Muscle layer of colon (tissue), 2 donors: ENCODE results near the gene CIRBP.

Source experiments
- H3K27ac ChIP-seq: one replicate; pipeline ENCODE4 v1.7.0; 2013; ENCODE audit warnings: low read depth, mild to moderate bottlenecking, low read length, moderate library complexity
- H3K27me3 ChIP-seq, 2 donors: one replicate each; pipeline ENCODE4 v1.7.0; 2013; ENCODE audit warnings: low read length in 2 of 2, mild to moderate bottlenecking in 2 of 2; ENCODE audit not compliant: insufficient read depth in 2 of 2, control insufficient read depth in 1 of 2
- H3K36me3 ChIP-seq: one replicate; pipeline ENCODE4 v1.7.0; 2013; ENCODE audit warnings: mild to moderate bottlenecking, low read length; ENCODE audit not compliant: insufficient read depth
- H3K4me1 ChIP-seq: one replicate; pipeline ENCODE4 v1.7.0; 2013; ENCODE audit warnings: mild to moderate bottlenecking, low read length; ENCODE audit not compliant: insufficient read depth
- H3K4me3 ChIP-seq, 2 donors: one replicate each; pipeline ENCODE4 v1.7.0; 2013; ENCODE audit warnings: low read length in 2 of 2, low read depth in 1 of 2, mild to moderate bottlenecking in 1 of 2, moderate library complexity in 1 of 2
- H3K9ac ChIP-seq: one replicate; pipeline ENCODE4 v1.7.0; 2013; ENCODE audit warnings: low read length
- H3K9me3 ChIP-seq: one replicate; pipeline ENCODE4 v1.7.0; 2013; ENCODE audit warnings: mild to moderate bottlenecking, low read length
- donor health status: abdominal sarcoma.
- donor health status: Adenocarcinoma of cecum.

CIRBP gene

DNA sequence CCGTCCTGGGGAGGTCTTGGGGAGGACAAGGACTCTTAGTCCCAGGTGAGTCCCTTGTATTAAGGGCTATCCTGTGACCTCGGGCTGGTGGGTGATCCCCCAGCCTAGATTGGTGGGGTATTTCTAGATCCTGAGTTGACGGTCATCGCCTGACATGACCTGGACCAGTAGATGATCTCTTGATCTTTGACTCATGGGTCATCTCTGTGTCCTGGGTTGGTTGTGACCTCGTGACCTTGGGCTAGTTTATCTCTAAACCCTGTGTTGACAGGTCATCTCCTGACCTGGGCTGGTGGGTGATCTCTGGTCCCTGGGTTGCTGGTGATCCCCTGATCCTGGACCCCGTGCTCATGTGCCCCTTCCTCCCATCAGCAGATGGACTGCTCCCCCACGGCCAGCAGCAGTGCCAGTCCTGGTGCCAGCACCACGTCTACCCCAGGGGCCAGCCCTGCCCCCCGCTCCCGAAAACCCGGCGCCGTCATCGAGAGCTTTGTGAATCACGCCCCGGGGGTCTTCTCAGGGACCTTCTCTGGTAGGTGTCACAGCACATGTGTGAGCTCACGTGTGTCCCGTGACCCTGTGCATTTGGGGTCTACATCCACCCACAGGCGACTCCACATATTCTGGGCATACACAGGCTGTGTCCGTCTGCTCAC, 14.5 kb upstream of the CIRBP start:
- peaks cover 39% of the 10 kb centered on the region for H3K36me3 ChIP-seq
- peak overlapping the region; percentile 33 for H3K9ac ChIP-seq

DNA sequence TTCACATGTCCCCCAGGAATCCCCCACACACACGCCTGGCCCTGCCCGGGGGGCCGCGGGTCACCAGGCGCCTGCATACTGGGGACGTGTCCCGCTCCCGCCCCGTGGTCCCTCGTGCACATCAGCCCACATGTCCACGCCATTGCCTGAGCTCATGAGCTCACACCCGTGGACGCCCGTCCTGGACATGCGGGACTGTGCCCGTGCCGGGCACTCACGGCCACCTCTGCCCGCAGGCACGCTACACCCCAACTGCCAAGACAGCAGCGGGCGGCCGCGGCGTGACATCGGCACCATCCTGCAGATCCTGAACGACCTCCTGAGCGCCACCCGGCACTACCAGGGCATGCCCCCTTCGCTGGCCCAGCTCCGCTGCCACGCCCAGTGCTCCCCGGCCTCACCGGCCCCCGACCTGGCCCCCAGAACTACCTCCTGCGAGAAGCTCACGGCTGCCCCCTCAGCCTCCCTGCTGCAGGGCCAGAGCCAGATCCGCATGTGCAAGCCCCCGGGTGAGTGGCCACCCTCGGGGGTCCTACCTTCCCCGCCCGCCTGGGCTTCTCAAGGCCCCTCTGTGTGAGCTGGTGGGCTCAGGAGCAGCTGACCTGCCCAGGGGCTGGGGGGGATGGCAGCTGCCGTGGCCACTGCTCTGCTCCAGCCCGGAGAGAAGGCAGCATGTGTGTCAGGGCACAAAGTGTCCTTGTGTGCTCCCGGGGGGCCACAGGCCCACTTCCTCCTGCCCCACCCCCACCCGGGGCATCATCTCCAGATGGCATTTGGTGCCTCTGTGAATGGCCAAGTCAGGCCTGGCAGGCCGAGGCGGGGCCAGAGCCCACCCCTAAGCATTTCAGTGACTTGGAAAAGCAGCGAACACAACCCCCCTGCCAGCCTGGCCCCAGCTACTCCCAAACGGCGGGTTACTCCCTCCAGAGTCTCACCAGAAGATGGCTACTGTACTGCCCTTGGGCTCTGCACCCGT, 13.7 kb upstream of the CIRBP start:
- Histone ChIP-seq H3K36me3 (peaks cover 39% of the 10 kb centered on the region), H3K4me3 (no peak overlapping the region), H3K4me1 (peaks cover 32% of the 10 kb centered on the region), H3K27ac (peak overlapping the region; percentile 100), H3K9ac (no peak overlapping the region), H3K9me3 (no peaks in the 10 kb centered on the region), H3K27me3 (no peaks in the 10 kb centered on the region)

More for the DNA sequence above, 14.5 kb upstream of the CIRBP start:
- H3K27me3 ChIP-seq, result no peaks in the 10 kb centered on the region
- peak overlapping the region; percentile 100 for H3K27ac ChIP-seq
- H3K4me1 ChIP-seq, result peaks cover 24% of the 10 kb centered on the region
- H3K9me3 ChIP-seq, result no peaks in the 10 kb centered on the region
- no peak overlapping the region for H3K4me3 ChIP-seq

DNA sequence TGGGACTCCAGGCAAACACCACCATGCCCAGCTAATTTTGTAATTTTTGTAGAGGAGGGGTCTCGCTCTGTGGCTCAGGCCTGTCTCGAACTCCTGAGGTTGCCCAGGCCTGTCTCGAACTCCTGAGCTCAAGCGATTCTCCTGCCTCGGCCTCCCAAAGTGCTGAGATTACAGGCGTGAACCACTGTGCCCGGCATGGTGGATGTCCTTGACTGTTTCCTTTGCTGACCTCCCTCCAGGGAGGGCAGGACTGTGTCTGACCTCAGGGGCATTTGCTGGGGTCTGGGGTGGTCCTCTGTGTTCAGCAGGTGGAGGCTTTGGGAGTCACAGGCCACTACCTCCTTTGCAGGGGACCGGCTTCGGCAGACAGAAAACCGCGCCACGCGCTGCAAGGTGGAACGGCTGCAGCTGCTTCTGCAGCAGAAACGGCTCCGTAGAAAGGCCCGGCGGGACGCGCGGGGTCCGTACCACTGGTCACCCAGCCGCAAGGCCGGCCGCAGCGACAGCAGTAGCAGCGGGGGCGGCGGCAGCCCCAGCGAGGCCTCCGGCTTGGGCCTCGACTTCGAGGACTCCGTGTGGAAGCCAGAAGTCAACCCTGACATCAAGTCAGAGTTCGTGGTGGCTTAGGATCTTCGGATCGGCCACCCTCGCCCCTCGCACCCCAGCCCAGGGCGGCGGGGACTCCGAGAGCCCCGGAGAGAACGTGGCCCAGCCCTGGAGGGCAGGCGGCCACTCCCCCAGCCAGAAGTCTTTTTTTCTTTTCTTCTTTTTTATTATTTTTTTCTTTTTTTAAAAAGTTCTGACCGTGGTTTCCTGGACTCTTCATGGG, 12.3 kb upstream of the CIRBP start:
- no peak overlapping the region for H3K4me3 ChIP-seq
- H3K36me3 ChIP-seq, result peaks cover 39% of the 10 kb centered on the region
- H3K9ac ChIP-seq, result no peak overlapping the region
- H3K9me3 ChIP-seq, result no peaks in the 10 kb centered on the region
- H3K4me1 ChIP-seq, result peaks cover 42% of the 10 kb centered on the region
- H3K27me3 ChIP-seq, result no peaks in the 10 kb centered on the region
- no peak overlapping the region for H3K27ac ChIP-seq

DNA sequence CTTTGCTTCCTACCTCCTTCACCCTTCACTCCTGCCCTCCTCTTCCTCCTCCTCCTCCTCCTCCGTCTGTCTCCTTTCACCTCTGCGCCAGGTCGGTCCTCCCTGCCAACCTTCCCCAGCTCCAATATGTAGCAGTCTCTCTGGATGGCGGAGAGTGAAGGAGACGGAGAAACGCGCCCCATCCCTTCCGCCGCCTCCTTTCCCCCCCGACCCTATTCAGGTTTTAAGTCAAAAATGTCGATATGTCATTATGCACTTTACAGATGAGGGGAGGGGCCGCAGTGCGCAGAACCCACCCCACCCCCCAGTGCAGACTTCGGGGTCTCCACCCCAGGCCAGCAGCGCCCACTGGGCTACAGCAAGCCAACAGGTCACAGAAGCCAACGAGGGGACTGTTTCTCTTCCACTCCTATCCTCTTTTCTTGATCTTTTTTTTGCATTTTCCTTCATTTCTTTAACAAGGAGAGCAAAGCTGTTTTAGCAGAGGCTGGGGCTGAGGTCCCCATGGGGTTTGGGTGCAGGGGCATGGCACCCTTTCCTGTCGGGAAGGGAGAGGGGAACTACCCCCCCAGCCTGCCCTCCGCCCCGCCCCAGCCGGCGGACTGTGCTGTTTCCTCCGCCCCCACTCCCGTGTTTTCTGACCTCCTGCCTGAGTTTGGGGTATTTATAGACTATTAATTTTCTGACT, 11.5 kb upstream of the CIRBP start:
- Histone ChIP-seq H3K9me3 (no peaks in the 10 kb centered on the region), H3K27ac (peak overlapping the region; percentile 90), H3K36me3 (peaks cover 39% of the 10 kb centered on the region), H3K27me3 (no peaks in the 10 kb centered on the region), H3K9ac (no peak overlapping the region), H3K4me1 (peaks cover 49% of the 10 kb centered on the region), H3K4me3 (no peak overlapping the region)

DNA sequence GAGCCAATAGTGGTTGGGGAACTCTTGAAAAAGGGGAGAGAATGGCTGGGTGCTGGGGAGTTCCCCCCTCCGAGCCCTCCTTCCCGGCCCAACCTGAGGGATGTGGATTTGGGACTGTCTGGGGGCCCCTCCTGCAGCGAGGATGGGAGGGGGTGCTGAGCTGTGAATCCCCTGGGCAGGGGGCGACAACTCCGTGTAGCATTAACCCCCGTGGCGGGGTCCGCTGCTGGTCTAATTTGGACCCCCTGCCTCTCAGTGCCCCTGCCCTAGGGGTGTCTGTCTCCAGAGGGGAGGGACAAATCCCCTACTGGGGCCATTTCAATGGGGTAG, 11.0 kb upstream of the CIRBP start:
- Histone ChIP-seq H3K36me3 (peaks cover 39% of the 10 kb centered on the region), H3K27me3 (no peaks in the 10 kb centered on the region), H3K9me3 (no peaks in the 10 kb centered on the region), H3K9ac (no peak overlapping the region), H3K4me1 (peaks cover 51% of the 10 kb centered on the region), H3K4me3 (no peak overlapping the region), H3K27ac (peak overlapping the region; percentile 90)

DNA sequence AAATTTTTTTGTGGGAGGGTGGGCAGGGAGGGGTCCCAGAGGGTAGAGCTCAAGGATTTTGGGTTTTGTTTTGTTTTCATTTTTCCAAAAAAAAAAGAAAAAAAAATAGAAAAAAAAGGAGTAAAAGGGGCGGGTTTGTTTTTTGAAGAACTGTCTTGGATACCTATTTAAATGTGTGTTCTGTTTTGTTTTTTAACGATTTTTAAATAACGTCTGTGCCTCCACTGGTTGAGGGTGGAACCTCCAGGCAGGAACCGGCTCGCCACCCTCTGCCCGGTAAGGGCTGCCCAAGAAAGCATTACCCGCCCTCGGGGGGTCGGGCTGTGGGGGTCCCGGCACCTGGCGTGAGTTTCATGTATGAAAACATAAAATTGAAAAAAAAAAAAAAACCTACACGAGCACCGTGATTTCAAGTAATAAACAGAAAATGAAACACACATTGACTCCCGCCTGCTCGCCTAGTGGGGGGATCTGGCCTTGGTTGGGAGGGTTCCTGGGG, 10.4 kb upstream of the CIRBP start:
- Histone ChIP-seq H3K9ac (no peak overlapping the region), H3K4me3 (no peak overlapping the region), H3K27me3 (no peaks in the 10 kb centered on the region), H3K9me3 (no peaks in the 10 kb centered on the region), H3K27ac (peak overlapping the region; percentile 90), H3K4me1 (peaks cover 47% of the 10 kb centered on the region), H3K36me3 (peaks cover 39% of the 10 kb centered on the region)

DNA sequence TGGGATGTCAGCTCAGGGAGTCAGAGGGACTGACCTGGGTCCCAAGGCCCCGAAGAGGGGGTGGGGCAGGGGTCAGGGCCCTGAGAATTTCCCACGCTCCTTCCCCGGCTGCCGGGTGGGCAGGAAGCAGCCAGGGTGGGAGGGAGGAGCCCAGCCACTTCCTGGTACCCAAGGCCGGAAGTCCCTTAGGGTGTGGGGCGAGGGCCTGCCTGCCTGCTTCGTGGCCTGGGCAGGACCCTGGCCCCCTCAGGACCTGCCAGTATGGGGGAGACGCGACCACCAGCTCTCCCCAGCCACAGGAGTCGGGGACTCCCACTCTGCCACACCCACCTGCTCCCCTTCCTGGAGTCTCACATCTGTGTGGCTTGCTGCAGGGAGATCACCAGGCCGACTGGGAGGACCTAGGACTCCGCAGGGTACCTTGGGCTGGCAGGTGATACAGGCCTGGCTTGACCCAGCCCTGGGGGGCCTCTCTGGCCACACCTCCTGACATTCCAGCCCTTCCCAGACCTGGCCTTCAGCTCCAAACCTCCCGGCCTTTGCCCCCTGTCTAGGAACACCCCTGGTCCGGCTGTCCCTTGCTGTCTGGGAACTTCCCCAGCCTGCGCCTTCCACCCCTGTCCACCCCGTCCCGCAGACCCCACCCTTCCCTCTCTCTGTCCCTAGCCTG, 9.8 kb upstream of the CIRBP start:
- no peak overlapping the region for H3K4me3 ChIP-seq
- H3K36me3 ChIP-seq, result peaks cover 36% of the 10 kb centered on the region
- no peaks in the 10 kb centered on the region for H3K27me3 ChIP-seq
- H3K4me1 ChIP-seq, result peaks cover 41% of the 10 kb centered on the region
- H3K27ac ChIP-seq, result peak overlapping the region; percentile 90
- no peaks in the 10 kb centered on the region for H3K9me3 ChIP-seq
- H3K9ac ChIP-seq, result no peak overlapping the region

DNA sequence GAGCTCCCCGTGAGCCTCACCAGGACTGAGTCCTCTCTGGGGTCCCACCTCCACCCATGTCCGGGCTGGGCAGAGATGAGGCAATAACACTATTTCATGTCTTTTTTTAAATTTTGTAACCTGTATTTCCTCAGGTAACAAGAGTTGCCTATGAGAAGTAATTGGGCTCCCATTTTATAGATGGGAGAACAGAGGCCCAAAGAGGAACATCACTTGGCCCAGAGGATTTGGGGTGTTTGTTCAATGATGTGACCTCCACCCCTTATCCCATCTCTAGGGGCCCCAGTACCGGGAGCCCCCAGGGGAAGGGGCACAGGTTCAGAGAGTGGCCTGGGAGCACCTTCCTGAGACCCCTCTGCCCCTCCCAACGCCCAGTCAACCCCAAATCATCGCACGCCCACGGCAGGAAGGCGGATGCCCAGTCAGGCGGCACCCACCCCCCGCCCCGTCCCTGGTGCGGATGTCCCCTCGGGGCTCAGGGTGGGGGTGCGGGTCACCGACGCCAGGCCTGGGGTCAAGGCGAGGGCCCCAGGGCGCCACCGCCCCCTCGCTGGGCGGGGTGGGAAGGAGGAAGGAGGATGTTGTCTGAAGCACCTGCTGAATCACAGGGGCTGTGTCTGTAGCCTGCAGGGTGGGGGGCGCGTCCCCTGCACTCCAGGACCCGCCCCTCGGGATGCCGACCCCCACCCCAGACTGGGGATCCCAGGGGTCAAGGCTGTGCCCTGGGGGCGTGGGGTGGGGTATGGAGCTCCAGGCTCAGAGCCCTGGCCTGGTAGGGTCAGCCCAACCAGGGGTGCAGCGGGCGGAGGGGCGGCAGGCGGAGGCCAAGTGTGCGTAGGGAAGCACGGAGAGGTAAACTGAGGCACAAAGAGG, 9.0 kb upstream of the CIRBP start:
- no peak overlapping the region for H3K9ac ChIP-seq
- no peak overlapping the region for H3K4me3 ChIP-seq
- H3K4me1 ChIP-seq, result peaks cover 34% of the 10 kb centered on the region
- no peaks in the 10 kb centered on the region for H3K27me3 ChIP-seq
- H3K27ac ChIP-seq, result peak overlapping the region; percentile 90
- H3K9me3 ChIP-seq, result no peaks in the 10 kb centered on the region
- H3K36me3 ChIP-seq, result peaks cover 28% of the 10 kb centered on the region

DNA sequence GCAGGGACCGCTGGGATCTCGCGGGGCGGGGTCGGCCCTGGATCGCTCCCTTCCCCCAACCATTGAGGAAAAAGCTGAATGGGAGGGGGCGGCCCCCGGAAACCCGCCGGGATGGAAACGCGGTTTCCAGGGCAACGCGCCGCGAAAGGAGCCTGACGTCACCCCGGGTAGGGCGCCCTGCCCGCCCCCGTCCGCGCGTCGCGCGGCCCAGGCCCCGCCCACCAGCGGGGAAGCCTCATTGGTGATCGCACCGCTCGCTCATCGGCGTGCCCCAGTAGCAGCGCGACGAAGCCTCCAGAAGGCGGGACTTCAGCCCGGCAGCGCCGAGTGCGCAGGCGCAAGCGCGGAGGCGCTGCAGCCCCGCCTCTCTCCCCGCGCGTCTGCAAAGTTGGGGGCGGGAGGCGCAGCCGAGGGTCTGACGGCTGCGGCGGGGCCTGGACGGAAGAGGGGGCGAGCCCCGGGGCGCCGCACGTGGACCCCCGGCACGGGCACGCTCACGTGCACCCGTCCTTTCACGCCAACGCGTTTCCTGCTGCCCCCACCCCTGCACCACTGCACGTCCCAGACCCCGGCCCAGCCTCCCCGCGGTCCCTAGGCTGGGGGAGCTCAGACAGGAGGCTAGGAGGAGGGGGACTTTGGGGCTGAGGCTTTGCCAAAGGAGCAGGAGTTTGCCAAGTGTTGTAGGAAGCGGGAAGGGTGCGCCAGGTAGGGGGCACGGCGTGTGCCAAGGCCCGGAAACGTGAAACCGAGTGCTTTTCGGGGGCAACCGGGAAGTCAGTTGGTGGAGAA, 8.2 kb upstream of the CIRBP start:
- Histone ChIP-seq H3K27me3 (no peaks in the 10 kb centered on the region), H3K4me1 (peaks cover 37% of the 10 kb centered on the region), H3K27ac (peak overlapping the region; percentile 90), H3K9me3 (no peaks in the 10 kb centered on the region), H3K36me3 (peaks cover 20% of the 10 kb centered on the region), H3K4me3 (peak overlapping the region; percentile 55 to 67), H3K9ac (peak overlapping the region; percentile 63)
